ENCODE results near the gene BANP.
"Not testable (repeated sequence)": the region's sequence is repeated elsewhere in the genome, so short reads cannot be mapped to it uniquely, and the experiment has no call there.

Gene BANP

GRCh38 chr16:88016964-88017363 lies 65.7 kb downstream of the BANP start:
- Mint-ChIP-seq H3K36me3 (ENCODE audit: low read depth) (peaks cover 8% of the 10 kb centered on the region), H3K27me3 (ENCODE audit: low read depth) (peaks cover 3% of the 10 kb centered on the region), H3K4me1 (peaks cover 5% of the 10 kb centered on the region), H3K4me3 (no peak overlapping the region), H3K9me3 (no peaks in the 10 kb centered on the region), H3K27ac (peak overlapping the region in 1 of 3 experiments; percentile 22)
- TF ChIP-seq CTCF (IDR thresholded peaks at IDR 0.05; ENCODE audit: unreplicated experiment in 3 of 3) = no peak

GRCh38 chr16:88017587-88018101 lies 66.4 kb downstream of the BANP start:
- Mint-ChIP-seq H3K9me3 (no peaks in the 10 kb centered on the region), H3K4me1 (peaks cover 5% of the 10 kb centered on the region), H3K36me3 (ENCODE audit: low read depth) (peaks cover 9% of the 10 kb centered on the region), H3K27ac (no peak overlapping the region), H3K27me3 (ENCODE audit: low read depth) (peaks cover 3% of the 10 kb centered on the region), H3K4me3 (no peak overlapping the region)
- TF ChIP-seq CTCF (IDR thresholded peaks at IDR 0.05; ENCODE audit: unreplicated experiment in 3 of 3) = no peak

GRCh38 chr16:88018382-88018781 lies 67.1 kb downstream of the BANP start:
- not testable (repeated sequence) for H3K4me3 Mint-ChIP-seq; H3K27me3 Mint-ChIP-seq (ENCODE audit: low read depth); H3K27ac Mint-ChIP-seq; H3K4me1 Mint-ChIP-seq; H3K9me3 Mint-ChIP-seq
- H3K36me3 Mint-ChIP-seq (ENCODE audit: low read depth) = peaks cover 14% of the 10 kb centered on the region

- H3K27me3 Mint-ChIP-seq (ENCODE audit: low read depth); H3K27ac Mint-ChIP-seq; H3K4me1 Mint-ChIP-seq; H3K9me3 Mint-ChIP-seq: not testable (repeated sequence)
- peak overlapping the region in 1 of 3 experiments; percentile 34 for H3K4me3 Mint-ChIP-seq
- peaks cover 12% of the 10 kb centered on the region for H3K36me3 Mint-ChIP-seq (ENCODE audit: low read depth)
Measured at GRCh38 chr16:88019041-88019820, 68.0 kb downstream of the BANP start.

- H3K27me3 Mint-ChIP-seq (ENCODE audit: low read depth) = peaks cover 3% of the 10 kb centered on the region
- peaks cover 12% of the 10 kb centered on the region for H3K36me3 Mint-ChIP-seq (ENCODE audit: low read depth)
- no peaks in the 10 kb centered on the region for H3K9me3 Mint-ChIP-seq
- H3K4me1 Mint-ChIP-seq = peaks cover 7% of the 10 kb centered on the region
- peak overlapping the region in 1 of 3 experiments; percentile 34 for H3K4me3 Mint-ChIP-seq
- peak overlapping the region in 2 of 3 experiments; percentile 7 to 87 for H3K27ac Mint-ChIP-seq
- TF ChIP-seq CTCF (IDR thresholded peaks at IDR 0.05; ENCODE audit: unreplicated experiment in 3 of 3) = no peak
Measured at GRCh38 chr16:88019821-88020515, 68.7 kb downstream of the BANP start.

- Mint-ChIP-seq H3K36me3 (ENCODE audit: low read depth) (peaks cover 12% of the 10 kb centered on the region), H3K27ac (peak overlapping the region in 2 of 3 experiments; percentile 7 to 87), H3K4me3 (no peak overlapping the region)
Measured at GRCh38 chr16:88020516-88020885, 69.3 kb downstream of the BANP start.

GRCh38 chr16:88021041-88021970 lies 70.1 kb downstream of the BANP start:
- Mint-ChIP-seq H3K4me1 (peaks cover 13% of the 10 kb centered on the region), H3K36me3 (ENCODE audit: low read depth) (peaks cover 12% of the 10 kb centered on the region)
- H3K27me3 Mint-ChIP-seq (ENCODE audit: low read depth); H3K27ac Mint-ChIP-seq; H3K9me3 Mint-ChIP-seq; H3K4me3 Mint-ChIP-seq: not testable (repeated sequence)

More at GRCh38 chr16:88020516-88020885, 69.3 kb downstream of the BANP start:
- peaks cover 3% of the 10 kb centered on the region for H3K27me3 Mint-ChIP-seq (ENCODE audit: low read depth)
- no peak for TF ChIP-seq CTCF (IDR thresholded peaks at IDR 0.05; ENCODE audit: unreplicated experiment in 3 of 3)
- H3K4me1 Mint-ChIP-seq = peaks cover 12% of the 10 kb centered on the region
- H3K9me3 Mint-ChIP-seq = no peaks in the 10 kb centered on the region

Measured in nephron (organoid).